ENCODE results near the gene BCAP31.
"Not testable (repeated sequence)": the region's sequence is repeated elsewhere in the genome, so short reads cannot be mapped to it uniquely, and the experiment has no call there.

The BCAP31 gene

GRCh38 chrX:153744210-153745066 lies 20.3 kb upstream of the BCAP31 start:
- FAIRE-seq, result no peak
- no peak for TF ChIP-seq POLR2A (IDR thresholded peaks at IDR 0.05; ENCODE audit: low read depth, low read length)
- DNase-seq (ENCODE audit: insufficient read length, low spot score), result no peak

- DNase-seq (ENCODE audit: insufficient read length, low spot score), result not testable (repeated sequence)
Observed at GRCh38 chrX:153743468-153744209, 19.5 kb upstream of the BCAP31 start.

GRCh38 chrX:153742796-153743467 lies 18.7 kb upstream of the BCAP31 start:
- not testable (repeated sequence) for DNase-seq (ENCODE audit: insufficient read length, low spot score); FAIRE-seq

More at GRCh38 chrX:153743468-153744209, 19.5 kb upstream of the BCAP31 start:
- not testable (repeated sequence) for FAIRE-seq

- not testable (repeated sequence) for FAIRE-seq; DNase-seq (ENCODE audit: insufficient read length, low spot score)
Observed at GRCh38 chrX:153742111-153742510, 17.9 kb upstream of the BCAP31 start.

GRCh38 chrX:153741446-153741845 lies 17.3 kb upstream of the BCAP31 start:
- FAIRE-seq (no peak), DNase-seq (ENCODE audit: insufficient read length, low spot score) (no peak)
- no peak for TF ChIP-seq POLR2A (IDR thresholded peaks at IDR 0.05; ENCODE audit: low read depth, low read length)

- no peak for DNase-seq (ENCODE audit: insufficient read length, low spot score)
- no peak for FAIRE-seq
- TF ChIP-seq POLR2A (IDR thresholded peaks at IDR 0.05; ENCODE audit: low read depth, low read length), result no peak
Observed at GRCh38 chrX:153740631-153741222, 16.5 kb upstream of the BCAP31 start.

- FAIRE-seq, result no peak
- no peak for TF ChIP-seq POLR2A (IDR thresholded peaks at IDR 0.05; ENCODE audit: low read depth, low read length)
Observed at GRCh38 chrX:153739754-153740486, 15.7 kb upstream of the BCAP31 start.

GRCh38 chrX:153738056-153738605 lies 13.9 kb upstream of the BCAP31 start:
- no peak for TF ChIP-seq POLR2A (IDR thresholded peaks at IDR 0.05; ENCODE audit: low read depth, low read length)
- no peak for FAIRE-seq
- no peak for DNase-seq (ENCODE audit: insufficient read length, low spot score)

More at GRCh38 chrX:153739754-153740486, 15.7 kb upstream of the BCAP31 start:
- no peak for DNase-seq (ENCODE audit: insufficient read length, low spot score)

- DNase-seq (ENCODE audit: insufficient read length, low spot score), result no peak
- no peak for TF ChIP-seq POLR2A (IDR thresholded peaks at IDR 0.05; ENCODE audit: low read depth, low read length)
- no peak for FAIRE-seq
Observed at GRCh38 chrX:153736871-153737441, 12.8 kb upstream of the BCAP31 start.

GRCh38 chrX:153736071-153736820 lies 12.1 kb upstream of the BCAP31 start:
- no peak for FAIRE-seq
- no peak for TF ChIP-seq POLR2A (IDR thresholded peaks at IDR 0.05; ENCODE audit: low read depth, low read length)
- DNase-seq (ENCODE audit: insufficient read length, low spot score), result no peak

- DNase-seq (ENCODE audit: insufficient read length, low spot score) (no peak), FAIRE-seq (no peak)
- TF ChIP-seq POLR2A (IDR thresholded peaks at IDR 0.05; ENCODE audit: low read depth, low read length), result no peak
Observed at GRCh38 chrX:153735274-153735673, 11.1 kb upstream of the BCAP31 start.

- FAIRE-seq (no peak), DNase-seq (ENCODE audit: insufficient read length, low spot score) (no peak)
- no peak for TF ChIP-seq POLR2A (IDR thresholded peaks at IDR 0.05; ENCODE audit: low read depth, low read length)
Observed at GRCh38 chrX:153734871-153735270, 10.7 kb upstream of the BCAP31 start.
